Measurements from ENCODE around the gene DNAH6.

DNAH6 gene

GRCh38 chr2:84854850-84855249 is 338.6 kb downstream of the DNAH6 start:
- no peak overlapping the region for H3K27ac ChIP-seq
- TF ChIP-seq ZFX (IDR thresholded peaks at IDR 0.05; ENCODE audit: borderline replicate concordance): no peak
- TF ChIP-seq CTCF (IDR thresholded peaks at IDR 0.05): no peak

GRCh38 chr2:84855731-84856130 is 339.4 kb downstream of the DNAH6 start:
- H3K27ac ChIP-seq: no peak overlapping the region
- TF ChIP-seq CTCF (IDR thresholded peaks at IDR 0.05): no peak
- TF ChIP-seq ZFX (IDR thresholded peaks at IDR 0.05; ENCODE audit: borderline replicate concordance): no peak

- no peak overlapping the region for H3K27ac ChIP-seq
- TF ChIP-seq ZFX (IDR thresholded peaks at IDR 0.05; ENCODE audit: borderline replicate concordance) (no peak), CTCF (IDR thresholded peaks at IDR 0.05) (no peak)
Measured at GRCh38 chr2:84856787-84857186, 340.5 kb downstream of the DNAH6 start.

GRCh38 chr2:84857566-84857965 is 341.3 kb downstream of the DNAH6 start:
- TF ChIP-seq CTCF (IDR thresholded peaks at IDR 0.05): no peak
- TF ChIP-seq ZFX (IDR thresholded peaks at IDR 0.05; ENCODE audit: borderline replicate concordance): no peak
- H3K27ac ChIP-seq: no peak overlapping the region

- TF ChIP-seq CTCF (IDR thresholded peaks at IDR 0.05) (0 out of 2 replicates have a peak, but pooled peaks have one; percentile 17), ZFX (IDR thresholded peaks at IDR 0.05; ENCODE audit: borderline replicate concordance) (no peak)
Measured at GRCh38 chr2:84858123-84858522, 341.8 kb downstream of the DNAH6 start.

GRCh38 chr2:84858937-84859336 is 342.6 kb downstream of the DNAH6 start:
- TF ChIP-seq ZFX (IDR thresholded peaks at IDR 0.05; ENCODE audit: borderline replicate concordance) (no peak), CTCF (IDR thresholded peaks at IDR 0.05) (no peak)
- H3K27ac ChIP-seq: no peak overlapping the region

More at GRCh38 chr2:84858123-84858522, 341.8 kb downstream of the DNAH6 start:
- no peak overlapping the region for H3K27ac ChIP-seq

GRCh38 chr2:84861539-84861938 is 345.2 kb downstream of the DNAH6 start:
- TF ChIP-seq CTCF (IDR thresholded peaks at IDR 0.05) (no peak), ZFX (IDR thresholded peaks at IDR 0.05; ENCODE audit: borderline replicate concordance) (no peak)

More at GRCh38 chr2:84861539-84861938, 345.2 kb downstream of the DNAH6 start:
- no peak overlapping the region for H3K27ac ChIP-seq

Measured in 22Rv1 (cell line).